GM19324 (cell line): ENCODE data around the gene KCNK4.
"Not testable (repeated sequence)": the region's sequence is repeated elsewhere in the genome, so short reads cannot be mapped to it uniquely, and the experiment has no call there.

Experiments
- ATAC-seq: cut with Tn5 transposase; IDR thresholded peaks from one replicate; pipeline ENCODE4 v1.9.1; 2021; ENCODE audit warnings: mild to moderate bottlenecking, moderate library complexity; ENCODE audit not compliant: unreplicated experiment, low FRiP score

The KCNK4 gene

DNA sequence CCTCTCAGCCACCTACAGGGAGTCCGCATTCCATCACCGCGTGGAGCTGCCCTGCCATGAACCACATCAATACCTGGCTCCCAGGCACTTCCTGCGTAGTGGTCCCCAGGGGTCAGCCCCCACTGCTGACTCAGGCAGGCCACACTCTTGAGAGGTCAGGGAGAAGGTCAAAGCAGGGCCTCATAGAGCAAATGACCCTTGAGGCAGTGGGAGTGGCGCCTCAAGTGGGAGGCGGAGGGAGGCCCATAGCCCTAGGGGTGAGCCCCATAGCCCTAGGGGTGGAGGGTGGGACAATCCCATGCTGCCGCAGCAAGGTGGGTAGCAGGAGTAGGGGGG lies 31.8 kb downstream of the KCNK4 start:
- ATAC-seq = no peak

GRCh38 chr11:64323373-64323772 lies 32.3 kb downstream of the KCNK4 start:
- no peak for ATAC-seq

DNA sequence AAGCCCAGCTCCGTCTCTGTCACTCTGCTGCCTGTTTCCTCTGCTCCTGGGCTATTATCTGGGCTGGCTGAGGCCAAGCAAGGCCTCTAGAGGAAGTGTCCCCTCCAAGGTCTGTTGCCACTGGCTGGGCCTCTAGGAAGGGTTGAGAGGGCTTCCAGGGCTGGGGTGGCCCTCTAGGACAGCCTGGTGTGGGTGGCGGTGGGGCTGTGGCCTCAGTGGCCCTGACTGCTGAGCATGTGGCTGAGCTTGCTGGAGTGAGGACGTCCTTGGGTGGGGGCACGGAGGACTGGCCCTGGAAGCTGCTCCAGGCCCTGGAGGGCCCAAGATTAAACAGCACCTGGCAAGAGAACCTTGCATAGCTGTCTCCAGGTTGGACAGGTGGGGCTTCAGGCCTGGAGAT lies 32.9 kb downstream of the KCNK4 start:
- not testable (repeated sequence) for ATAC-seq

GRCh38 chr11:64324692-64325469 lies 33.8 kb downstream of the KCNK4 start:
- ATAC-seq = no peak

DNA sequence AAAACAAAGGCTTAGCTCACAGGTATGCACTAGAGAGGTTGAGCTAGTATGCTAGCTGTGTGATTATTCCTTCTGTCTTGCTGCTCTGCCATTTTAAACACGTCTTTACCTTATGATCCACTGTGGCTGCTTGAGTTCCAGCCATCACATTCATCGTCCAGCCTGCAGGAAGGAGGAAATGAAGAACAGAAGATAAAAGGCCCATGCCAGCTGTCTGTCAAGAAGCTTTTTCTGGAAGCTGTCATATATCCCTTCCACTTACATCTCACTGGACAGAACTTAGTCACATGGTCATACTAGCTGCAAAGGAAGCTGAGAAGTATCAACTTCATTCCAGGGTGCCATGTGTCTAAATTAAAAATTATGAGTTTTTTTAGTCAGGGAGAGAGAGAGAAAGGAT lies 36.3 kb downstream of the KCNK4 start:
- no peak for ATAC-seq

- no peak for ATAC-seq
Measured at GRCh38 chr11:64327993-64328392, 36.9 kb downstream of the KCNK4 start.

- no peak for ATAC-seq
Measured at GRCh38 chr11:64330888-64331287, 39.8 kb downstream of the KCNK4 start.

DNA sequence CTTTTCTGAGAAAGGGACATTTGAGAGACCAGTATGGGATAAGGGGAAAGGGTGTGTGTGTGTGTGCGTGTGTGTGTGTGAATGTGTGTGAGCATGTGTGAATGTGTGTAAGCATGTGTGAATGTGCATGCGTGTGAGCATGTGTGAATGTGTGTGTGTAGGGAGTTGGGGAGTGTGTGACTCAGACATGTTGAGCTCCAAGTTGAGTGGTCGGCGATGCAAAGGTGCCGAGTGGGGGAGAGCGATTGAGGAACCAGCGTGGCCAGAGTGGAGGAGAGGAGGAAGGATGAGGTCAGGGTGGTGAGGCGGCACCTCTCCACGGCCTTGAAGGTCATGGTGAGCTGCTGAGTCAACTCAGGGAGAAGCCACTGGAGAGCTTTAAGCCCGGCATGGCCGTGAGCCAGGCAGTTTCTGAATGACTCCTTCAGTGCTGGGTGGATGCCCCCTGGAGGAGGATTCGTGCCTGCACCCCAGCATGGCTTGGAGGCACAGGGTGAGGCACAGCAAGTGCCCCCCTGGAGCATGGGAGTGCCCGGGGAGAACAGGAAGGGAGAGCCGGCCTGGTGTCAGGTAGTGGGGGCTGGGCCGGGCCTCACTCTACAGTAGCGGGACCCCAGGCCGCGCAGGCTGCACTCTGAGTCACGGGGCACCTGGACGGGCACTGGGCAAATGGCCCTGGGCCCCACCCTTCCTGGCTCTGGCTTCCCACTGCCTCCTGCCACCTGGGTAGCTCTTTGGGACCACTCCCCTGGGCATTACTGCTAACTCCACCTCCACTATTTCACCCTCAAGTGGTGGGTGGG lies 40.7 kb downstream of the KCNK4 start:
- ATAC-seq = peak; percentile 53

DNA sequence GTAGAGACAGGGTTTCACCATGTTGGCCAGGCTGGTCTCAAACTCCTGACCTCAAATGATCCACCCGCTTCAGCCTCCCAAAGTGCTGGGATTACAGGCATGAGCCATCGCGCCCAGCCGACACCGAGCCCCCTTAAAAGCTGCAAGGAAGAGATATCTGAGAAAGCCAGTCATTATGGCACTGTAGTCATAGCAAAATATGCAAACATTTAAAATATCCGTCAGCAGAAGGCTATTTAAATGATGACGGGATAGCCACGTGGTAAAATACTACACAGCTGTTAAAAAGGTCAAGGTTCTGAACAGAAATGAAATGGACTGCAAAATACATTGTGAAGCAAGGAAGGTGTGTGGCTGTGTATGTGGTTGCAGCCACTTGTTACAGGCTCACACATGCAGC lies 42.5 kb downstream of the KCNK4 start:
- no peak for ATAC-seq

DNA sequence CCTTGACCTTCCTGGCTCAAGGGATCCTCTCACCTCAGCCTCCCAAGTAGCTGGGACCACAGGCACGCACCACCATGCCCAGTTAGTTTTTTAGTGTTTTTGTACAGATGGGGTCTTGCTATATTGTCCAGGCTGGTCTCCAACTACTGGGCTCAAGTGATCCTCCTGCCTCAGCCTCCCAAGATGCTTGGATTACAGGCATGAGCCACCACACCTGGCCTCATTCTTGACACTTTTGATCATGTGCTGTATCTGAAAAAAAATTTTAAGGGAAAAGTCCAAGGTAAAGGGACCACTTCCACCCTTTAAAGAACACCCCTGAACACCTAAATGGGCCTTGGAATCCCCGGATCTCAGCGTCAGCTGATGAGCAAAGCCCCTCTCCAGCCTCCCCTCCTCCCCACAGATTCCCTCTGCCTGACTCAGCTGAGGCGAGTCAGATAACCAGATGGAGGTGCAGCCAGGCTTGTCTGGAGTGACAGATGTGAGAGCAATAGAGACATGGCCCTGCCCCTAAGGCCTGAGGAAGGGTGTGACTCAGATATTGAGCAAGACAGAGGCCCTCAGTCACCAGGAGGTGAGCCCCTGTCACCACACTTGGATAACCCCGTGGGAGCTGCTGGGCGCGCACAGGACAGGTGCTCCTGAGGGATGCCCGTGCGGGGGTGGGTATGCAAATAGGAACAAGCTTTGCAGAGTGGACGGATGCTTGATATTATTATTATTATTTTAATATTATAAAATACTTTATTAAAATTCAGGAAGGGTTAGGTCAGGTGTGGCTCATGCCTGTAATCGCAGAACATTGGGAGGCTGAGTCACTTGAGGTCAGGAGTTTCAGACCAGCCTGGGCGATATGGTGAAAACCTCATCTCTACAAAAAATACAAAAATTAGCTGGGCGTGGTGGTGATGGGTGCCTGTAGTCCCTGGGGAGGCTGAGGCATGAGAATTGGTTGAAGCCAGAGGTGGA lies 43.9 kb downstream of the KCNK4 start:
- peak; percentile 45 for ATAC-seq

GRCh38 chr11:64337538-64338249 lies 46.6 kb downstream of the KCNK4 start:
- no peak for ATAC-seq

DNA sequence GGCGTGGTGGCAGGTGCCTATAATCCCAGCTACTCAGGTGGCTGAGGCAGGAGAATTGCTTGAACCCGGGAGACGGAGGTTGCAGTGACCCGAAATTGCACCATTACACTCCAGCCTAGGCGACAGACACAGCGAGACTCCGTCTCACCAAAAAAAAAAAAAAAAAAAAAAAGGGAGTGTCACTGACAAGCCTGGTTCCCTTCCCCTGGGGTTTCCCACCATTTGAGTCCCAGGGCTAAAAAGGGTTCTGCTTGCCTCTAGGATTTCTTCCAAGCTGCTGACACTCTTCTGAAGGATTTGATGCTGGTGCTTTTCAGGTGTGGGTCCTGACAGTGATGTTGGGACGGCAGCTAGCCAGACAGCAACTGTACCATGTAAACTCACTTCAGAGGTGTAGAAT lies 47.6 kb downstream of the KCNK4 start:
- ATAC-seq = no peak

GRCh38 chr11:64339286-64339685 lies 48.2 kb downstream of the KCNK4 start:
- ATAC-seq = no peak

- ATAC-seq = peak; percentile 60
Measured at GRCh38 chr11:64339754-64340408, 48.8 kb downstream of the KCNK4 start, which contains the start of gene CCDC88B. Gene CCDC88B, plus strand, starts transcription at chr11:64340204. Its CDS starts 63 bp downstream, at chr11:64340267.

GRCh38 chr11:64340671-64341335 lies 49.7 kb downstream of the KCNK4 start:
- peak; percentile 23 for ATAC-seq

GRCh38 chr11:64341429-64341828 lies 50.3 kb downstream of the KCNK4 start:
- ATAC-seq = no peak

GRCh38 chr11:64341851-64342791 lies 51.0 kb downstream of the KCNK4 start:
- ATAC-seq = no peak
